GM19240 (cell line): ENCODE measurements around the gene CYB5D1.
A peak's percentile ranks its signal among the peaks of the same experiment; 100 is the strongest.
"Not testable (repeated sequence)": the region's sequence is repeated elsewhere in the genome, so short reads cannot be mapped to it uniquely, and the experiment has no call there.

ENCODE experiments used
- DNase-seq: peaks from one replicate; pipeline ENCODE4 v3.0.0; 2011; ENCODE audit warnings: low spot score; ENCODE audit not compliant: insufficient read length

CYB5D1 gene

DNA sequence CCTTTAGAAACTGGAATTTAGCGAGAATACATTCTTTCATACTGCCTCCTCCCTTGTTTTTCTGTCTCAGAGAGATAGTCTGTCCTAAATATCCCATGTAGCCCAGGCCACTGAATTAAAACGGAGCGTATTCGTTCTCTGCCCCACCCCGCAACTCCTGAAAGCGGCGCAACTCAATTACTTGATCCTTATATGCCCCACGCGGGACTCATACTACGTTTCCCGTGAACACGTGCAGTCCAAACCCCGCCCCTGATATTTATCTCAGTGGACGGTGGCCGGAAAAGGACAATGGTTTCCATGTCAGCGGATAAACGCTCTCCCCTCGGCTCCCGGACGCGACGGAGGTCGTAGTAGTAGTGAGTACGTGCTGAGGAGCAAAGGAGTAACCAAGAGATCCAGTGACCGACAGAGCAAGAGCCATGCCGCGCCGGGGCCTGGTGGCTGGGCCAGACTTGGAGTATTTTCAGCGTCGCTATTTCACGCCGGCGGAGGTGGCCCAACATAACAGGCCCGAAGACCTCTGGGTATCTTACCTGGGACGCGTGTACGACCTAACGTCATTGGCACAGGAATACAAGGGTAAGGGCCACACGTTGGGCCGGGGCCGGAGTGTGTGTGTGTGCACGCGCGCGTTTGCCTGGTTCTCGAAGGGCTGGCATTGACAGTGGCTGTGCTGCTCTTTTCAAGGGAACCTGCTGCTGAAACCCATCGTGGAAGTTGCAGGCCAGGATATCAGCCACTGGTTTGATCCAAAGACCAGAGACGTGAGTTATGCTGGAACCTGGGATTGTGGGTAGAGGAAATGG lies at the start of gene CYB5D1:
Gene CYB5D1 (plus strand): TSS at position 291 of the 809 bp plus-strand sequence. CDS start 132 bp downstream, at position 423.
- DNase-seq: peak; percentile 57

DNA sequence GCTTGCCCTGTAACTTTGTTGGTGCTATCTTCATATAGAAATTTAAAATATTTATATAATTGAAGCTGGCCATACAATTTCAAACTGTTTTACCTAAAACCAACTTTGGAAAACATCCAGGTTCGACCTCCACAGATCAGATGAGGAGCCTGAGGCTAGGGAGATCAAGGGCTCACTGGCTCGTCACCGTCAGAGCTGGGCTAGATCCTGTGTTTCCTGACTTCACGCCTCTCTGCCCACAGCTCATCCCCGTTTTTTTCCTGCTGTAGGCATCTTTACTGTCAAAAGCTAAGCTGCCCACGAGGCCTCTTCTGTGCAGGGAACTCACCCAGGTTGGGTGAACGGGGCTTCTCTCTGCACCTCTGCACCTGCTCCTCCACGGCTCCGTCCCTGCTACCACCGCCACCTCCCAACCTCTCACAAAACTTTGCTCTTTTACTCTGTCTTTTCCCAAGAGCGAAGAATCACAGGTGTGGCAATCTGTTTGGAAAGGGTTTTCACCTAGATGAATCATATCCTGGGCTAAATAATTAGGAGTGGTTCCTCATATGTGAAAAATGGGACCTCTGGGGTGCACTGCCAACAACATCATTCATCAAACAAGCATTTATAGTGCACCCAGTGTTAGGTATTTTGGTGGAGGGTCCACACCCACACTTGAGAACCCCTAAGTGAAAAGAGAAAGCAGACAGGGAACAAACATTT lies 48.6 kb upstream of the CYB5D1 start:
- no peak for DNase-seq

GRCh38 chr17:7809791-7810343 lies 47.9 kb upstream of the CYB5D1 start:
- not testable (repeated sequence) for DNase-seq

- DNase-seq: no peak
Measured at GRCh38 chr17:7811251-7811650, 46.6 kb upstream of the CYB5D1 start.

DNA sequence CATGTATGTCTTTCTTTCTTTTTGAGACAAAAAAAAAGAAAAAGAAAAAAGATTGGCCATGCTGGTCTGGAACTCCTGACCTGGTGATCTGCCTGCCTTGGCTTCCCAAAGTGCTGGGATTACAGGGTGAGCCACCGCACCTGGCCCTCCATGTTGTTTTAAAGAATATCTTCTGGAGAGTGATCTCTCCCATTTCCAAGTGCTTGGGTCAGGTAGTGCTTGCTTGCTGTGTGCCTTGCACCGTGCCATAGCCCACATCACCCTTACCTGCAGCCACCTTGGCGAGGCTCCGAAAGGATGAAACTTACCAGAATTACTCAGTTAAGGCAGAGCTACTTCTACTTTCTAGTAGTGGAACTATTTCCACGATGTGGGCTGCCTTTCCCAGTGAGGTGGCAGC lies 42.8 kb upstream of the CYB5D1 start:
- no peak for DNase-seq

DNA sequence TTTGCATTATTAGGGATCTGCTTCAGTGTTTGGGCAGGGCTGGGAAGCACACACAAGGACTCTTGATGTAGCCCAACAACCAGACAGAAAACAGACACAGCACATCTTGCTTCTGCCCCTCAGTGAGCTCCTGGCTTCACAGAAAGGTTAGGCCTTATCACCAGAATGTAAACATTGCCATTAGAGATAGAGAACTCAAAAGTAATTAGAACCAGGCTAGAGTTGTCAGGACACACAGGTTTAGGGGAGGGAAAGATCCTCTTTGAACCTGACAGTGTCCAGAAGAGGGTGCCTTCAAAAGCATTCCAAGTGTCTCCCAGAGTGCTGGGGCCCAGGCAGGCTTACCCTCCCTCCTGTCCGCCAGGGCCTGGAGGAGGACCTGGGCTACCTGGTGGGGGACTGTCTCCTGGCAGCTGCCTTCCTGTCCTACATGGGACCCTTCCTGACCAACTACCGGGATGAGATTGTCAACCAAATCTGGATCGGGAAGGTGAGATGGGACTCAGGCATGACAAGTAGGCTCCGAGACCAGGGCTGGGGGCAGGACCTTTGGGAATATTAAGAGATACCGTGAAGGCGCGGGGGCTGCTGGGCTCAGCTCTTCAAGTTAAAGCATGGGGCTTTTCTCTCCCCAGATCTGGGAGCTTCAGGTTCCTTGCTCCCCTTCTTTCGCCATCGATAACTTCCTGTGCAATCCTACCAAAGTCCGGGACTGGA lies 40.7 kb upstream of the CYB5D1 start:
- no peak for DNase-seq

GRCh38 chr17:7817643-7817964 lies 40.2 kb upstream of the CYB5D1 start:
- DNase-seq: no peak

DNA sequence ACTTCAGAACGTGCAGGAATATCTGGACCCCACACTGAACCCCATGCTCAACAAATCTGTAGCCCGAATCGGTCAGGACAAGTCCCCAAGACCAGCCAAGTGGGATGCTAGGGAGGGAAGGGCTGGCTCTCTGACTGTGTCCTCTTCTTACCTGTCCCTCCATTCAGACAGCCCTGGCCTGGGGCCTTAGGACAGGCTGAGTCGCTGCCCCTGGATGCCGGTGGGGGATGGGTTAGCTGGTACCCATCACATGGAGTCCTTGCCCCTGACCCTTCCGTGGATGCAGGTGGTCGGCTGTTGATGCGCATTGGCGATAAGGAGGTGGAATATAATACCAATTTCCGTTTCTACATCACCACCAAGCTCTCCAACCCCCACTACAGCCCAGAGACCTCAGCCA lies 39.8 kb upstream of the CYB5D1 start:
- no peak for DNase-seq

GRCh38 chr17:7818746-7819645 lies 38.8 kb upstream of the CYB5D1 start:
- no peak for DNase-seq

DNA sequence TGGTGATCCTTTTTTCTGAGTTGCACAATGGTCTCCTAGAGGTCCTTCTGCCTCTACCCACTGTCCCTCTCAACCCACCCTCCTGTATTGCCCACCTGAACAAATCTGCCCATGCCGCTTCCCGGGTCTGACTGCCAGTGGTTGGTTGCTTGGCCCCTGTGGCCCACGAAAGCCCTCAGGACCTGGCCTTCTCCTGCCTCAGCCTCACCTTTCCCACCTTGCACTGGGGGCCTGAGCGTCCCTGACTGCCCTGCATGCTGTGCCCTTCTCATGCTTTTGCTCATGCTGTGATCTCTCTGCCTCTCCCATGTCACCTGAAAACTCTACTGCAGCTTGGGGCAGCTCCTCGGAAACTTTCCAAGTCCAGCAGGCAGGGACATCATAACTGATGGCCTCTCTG lies 37.6 kb upstream of the CYB5D1 start:
- no peak for DNase-seq

DNA sequence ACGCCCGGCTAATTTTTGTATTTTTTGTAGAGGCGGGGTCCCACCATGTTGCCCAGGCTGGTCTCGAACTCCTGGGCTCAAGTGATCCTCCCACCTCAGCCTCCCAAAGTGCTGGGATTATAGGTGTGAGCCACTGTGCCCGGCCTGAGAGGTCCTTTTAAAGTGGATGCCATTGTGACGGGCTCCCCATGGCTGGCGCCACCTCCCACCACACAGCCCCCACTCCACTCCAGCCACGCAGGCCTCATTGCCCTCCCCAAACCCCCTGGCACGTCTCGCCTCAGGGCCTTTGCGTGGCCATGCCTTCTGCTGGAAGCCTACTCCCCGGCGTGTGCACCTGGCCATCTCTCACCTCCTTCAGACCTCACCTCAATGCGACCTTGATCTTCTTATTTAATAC lies 35.7 kb upstream of the CYB5D1 start:
- DNase-seq: no peak

- no peak for DNase-seq
Measured at GRCh38 chr17:7823581-7824001, 34.2 kb upstream of the CYB5D1 start.

GRCh38 chr17:7824021-7824924 lies 33.5 kb upstream of the CYB5D1 start:
- no peak for DNase-seq

GRCh38 chr17:7825206-7825990 lies 32.4 kb upstream of the CYB5D1 start:
- DNase-seq: no peak

DNA sequence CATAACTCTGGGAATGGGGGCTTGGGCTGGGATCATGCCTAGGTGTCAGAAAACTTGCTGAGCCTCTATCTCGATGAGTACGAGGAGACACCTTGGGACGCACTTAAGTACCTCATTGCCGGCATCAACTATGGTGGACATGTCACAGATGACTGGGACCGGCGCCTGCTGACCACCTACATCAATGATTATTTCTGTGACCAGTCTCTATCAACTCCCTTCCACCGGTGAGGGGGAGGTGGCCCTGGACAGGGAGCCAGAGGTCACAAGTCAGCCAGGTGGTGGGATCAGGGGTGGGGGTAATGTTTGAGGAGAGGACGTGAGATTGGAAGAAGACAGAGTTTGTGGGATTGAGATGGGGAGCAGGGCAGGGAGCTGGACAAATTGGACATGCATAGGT lies 27.2 kb upstream of the CYB5D1 start:
- no peak for DNase-seq

DNA sequence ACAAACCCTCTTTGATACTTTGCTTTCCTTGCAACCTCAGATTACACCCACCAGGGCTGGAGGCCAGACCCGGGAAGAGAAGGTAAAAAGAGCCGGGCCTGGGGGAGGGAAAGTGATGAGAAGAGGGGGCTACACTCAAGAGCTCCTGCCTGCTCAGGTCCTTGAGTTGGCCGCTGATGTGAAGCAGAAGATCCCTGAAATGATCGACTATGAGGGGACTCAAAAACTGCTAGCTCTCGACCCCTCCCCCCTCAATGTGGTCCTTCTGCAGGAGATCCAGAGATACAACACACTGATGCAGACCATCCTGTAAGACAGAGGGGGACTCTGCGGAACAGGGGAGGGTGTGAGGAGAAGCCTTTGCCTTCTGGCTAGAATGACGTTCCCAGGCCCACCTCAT lies 26.6 kb upstream of the CYB5D1 start:
- no peak for DNase-seq

- DNase-seq: no peak
Measured at GRCh38 chr17:7832431-7832830, 25.4 kb upstream of the CYB5D1 start.

GRCh38 chr17:7833011-7833794 lies 24.6 kb upstream of the CYB5D1 start:
- no peak for DNase-seq
